NCI-H146 treated with DMSO at 0.1 percent for 48 hours (cell line): ENCODE results near the gene CDSN.

ENCODE experiments used
- DNase-seq: peaks from one replicate; lab custom pipeline; 2025; ENCODE audit not compliant: unreplicated experiment; lab: John Stamatoyannopoulos, UW

CDSN gene

GRCh38 chr6:31116661-31117385, 3.4 kb downstream of the CDSN start:
- DNase-seq = no peak

- no peak for DNase-seq
These were observed 4.2 kb downstream of the CDSN start for GRCh38 chr6:31115941-31116560.

DNA sequence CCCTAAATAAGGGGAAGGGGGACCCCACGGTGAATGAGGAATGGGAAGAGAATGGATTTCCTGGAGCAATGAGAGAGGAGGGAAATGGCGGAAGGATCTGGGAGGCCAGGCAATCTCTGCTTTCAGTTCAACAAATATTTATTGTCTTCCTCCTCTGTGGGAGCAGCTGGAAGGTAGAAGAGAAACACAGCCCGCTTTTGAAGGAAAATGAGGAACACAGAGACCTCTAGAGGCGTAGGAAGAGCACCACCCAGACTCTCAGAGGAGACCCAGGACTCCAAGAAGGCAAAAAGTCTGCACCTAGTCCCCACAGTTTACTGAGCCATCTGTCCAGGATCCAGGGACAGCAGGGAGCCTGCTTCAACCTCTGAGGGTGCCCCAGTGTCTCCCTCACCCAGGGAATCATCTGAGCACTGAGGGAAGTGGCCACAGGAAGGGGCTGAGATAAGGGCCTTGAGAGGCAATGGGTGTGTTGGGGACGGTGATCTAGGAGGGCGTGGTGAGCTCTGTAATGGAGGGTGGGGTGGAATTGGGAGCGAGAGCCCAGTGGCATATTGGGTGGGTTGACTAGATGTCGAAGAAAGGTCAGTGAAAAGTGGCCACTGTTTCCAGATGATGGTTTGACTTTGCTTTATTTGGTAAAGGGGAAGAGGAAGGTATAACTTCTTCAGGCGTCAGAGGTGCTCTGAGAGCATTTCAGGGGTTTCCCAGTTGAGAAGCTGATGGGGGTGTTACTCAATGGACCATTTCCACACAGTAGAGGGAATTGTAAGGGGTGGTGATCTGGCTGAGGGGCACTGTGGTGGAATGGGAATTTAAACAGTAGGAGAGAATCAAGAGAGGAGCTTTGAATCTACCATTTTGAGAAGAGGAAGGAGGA, 5.0 kb downstream of the CDSN start:
- no peak for DNase-seq

DNA sequence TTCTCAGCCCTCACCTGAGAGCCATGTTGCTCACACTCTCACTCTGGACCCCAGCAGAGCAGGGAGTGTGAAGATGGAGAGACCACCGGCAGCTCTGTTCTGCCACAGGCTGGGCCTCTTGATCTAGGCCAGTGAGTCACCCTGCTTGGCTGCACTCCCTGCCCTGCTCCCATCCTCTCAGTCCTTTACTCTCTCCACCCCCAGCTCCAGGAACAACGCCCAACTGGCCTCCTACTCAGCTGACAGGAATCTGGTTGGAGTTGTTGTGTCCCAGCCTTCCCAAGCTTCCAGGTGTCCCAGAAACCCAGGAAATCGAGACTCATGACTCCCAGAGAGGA, 5.7 kb downstream of the CDSN start, which contains the start of gene PSORS1C1:
PSORS1C1 (plus strand) TSS at position 260 of the 338 bp plus-strand sequence. CDS start 14,833 bp downstream, outside the sequence.
- no peak for DNase-seq

DNA sequence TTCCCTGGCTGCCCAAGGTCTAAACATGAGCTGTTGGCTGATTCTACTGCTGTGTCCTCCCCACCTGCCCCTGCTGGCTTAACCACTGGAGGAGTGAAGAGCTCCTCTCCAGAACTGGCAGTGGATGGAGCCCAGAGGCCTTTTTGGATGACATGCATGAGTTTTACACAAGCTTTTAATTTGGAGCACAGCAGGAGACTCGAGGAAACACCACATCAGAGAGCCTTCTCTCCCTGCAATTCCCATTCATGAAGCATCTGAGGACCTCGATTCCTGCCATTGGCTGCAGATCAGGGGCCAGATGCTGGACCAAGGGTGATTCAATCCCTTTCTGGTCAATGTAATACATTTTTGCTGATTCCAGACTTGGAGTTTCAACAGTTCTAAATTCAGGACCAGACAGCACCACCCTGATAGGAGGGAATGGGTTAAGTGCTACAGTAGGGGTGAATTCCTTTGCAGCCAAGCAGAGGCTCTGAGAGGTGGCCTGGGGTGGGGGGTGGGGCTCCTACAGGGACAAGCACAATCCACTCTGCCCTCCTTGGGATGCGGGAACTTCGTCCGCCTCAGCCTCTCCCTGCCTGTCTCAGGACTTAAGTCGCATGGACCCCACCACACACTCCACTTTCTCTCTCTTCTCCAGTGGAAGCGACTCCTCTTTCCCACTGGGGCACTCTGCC, 6.2 kb downstream of the CDSN start:
- DNase-seq = no peak

DNA sequence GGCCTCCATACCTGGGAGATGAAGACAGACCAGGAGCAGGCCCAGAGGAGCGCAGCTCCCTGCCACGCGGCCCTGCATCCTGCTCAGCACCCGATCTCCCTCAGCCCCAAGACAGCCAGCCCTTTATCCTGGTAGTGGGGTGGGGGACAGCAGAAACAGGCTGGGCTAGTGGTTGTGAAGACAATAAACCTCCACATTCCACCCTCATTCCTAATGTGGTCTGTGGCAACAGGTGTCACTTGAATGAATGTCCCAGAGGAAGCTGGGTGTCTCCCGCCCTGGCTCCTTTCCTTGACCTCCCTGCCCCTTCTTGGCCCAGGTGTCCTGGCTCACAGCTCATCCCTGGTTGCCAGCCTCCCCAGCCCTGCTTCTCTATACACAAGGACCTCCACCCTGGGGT, 7.8 kb downstream of the CDSN start, which contains the start of gene C6orf15:
C6orf15 (minus strand) TSS at position 98 of the 400 bp plus-strand sequence; CDS start at position 78, 20 bp downstream.
- DNase-seq = no peak

DNA sequence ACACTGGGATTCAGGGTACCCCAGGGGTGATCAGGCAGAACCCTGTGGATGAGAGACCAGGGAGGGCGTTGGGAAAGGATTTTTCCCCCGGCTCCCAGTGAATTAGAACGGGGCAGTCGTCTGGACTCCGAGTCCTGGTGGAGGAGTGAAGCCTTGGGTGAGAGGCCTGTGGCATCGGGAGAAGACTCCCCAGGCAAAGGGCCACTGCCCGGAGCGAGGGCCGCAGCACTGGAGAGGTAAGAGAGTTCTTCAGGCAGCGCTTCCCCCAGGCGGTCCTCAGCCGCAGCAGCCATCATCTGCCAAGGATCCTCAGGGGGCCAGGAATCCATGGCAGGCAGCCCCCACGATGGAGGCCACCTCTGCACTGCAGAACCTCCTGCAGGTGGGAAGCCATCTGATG, 8.5 kb downstream of the CDSN start:
- DNase-seq = no peak

DNA sequence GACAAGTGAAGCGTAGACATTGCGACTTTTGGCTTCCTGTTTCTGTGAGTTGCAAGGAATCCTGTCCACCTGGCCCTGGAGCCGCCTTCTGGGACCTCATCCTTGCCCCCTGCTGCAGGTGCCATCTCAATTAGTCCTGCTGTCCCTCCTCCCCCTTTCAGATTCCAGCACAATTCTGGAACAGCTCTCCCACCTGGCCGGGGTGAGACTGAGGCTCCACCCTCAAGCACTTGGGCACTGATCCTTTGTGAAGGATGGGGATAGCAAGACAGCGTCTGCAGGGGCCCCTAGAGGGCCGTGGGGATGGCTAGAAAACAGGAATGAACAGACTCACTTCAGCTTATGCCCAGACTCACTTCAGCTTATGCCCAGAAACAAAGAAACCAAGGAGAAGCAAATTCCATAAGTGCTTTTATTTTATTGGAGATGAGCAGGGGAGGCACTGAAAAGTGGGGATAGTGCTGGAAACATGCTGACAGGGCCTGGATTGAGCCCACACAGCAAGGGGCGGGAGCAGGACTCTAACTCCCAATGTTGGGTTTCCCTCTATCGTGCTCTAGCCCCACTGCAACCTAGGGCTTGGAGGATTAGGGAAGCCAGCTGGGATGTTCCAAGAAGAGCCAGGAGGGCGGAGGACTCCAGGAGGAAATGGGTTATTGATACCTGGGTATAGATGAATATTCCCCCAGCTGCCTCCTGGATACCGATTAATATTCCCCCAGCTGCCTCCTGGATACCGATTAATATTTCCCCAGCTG, 9.2 kb downstream of the CDSN start:
- DNase-seq = no peak

GRCh38 chr6:31107052-31107451, 13.2 kb downstream of the CDSN start:
- no peak for DNase-seq

DNA sequence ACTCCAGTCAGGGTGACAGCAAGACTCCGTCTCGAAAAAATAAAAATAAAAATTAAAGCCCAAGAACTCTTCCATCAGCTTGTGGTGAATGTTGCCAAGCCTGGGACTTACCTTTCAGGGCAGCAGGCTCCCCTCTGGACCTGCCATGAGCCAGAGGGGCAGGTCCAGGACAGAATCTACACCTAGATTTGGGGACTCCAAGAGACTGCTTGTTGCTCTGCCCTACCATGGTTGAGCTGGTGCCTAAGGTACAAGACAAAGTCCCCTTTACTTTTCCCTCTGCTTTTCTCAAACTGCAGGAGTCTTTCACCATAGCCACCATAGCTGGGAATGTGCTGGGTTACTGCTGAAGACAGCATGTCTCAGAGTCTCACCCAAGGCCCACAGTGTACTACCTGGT, 17.1 kb downstream of the CDSN start:
- DNase-seq = no peak

DNA sequence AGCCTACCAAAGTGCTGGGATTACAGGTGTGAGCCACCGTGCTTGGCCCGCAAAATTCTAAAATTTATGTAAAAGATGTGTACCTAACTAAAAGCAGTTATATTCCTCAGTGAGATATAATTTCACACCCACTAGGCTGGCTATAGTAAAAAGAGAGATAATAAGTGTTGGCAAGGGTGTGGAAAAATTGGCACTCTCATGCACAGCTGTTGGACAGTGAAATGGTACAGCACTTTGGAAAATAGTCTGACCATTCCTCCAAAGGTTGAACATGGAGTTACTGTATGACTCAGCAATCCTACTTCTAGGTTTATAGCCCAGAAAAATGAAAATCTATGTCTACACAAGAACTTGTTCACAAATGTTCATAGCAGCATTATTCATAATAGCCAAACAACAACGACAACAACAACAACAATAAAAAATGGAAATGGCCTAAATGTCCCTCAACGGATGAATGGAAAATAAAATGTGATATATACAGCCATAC, 21.8 kb downstream of the CDSN start:
- DNase-seq = no peak

DNA sequence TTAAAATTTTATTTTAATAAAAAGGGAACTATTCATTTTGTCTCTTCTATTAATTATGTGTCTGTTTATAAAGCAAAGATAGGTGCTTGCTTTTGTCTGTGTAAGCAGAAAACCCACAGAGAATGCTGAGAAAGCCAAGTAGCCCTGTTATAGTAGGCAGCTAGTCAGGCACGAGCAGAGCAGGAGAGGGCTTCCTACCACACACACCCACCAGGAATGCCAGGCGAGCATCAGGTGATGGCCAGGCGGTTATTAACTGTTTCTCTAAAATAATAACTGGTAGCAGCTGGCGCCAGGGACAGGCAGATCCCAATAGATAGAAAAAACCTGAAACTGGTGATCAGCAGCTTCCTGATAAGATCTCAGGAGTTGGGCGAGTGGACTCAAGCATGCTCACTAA, 23.6 kb downstream of the CDSN start:
- DNase-seq = no peak

GRCh38 chr6:31096215-31096614, 24.0 kb downstream of the CDSN start:
- DNase-seq = no peak

DNA sequence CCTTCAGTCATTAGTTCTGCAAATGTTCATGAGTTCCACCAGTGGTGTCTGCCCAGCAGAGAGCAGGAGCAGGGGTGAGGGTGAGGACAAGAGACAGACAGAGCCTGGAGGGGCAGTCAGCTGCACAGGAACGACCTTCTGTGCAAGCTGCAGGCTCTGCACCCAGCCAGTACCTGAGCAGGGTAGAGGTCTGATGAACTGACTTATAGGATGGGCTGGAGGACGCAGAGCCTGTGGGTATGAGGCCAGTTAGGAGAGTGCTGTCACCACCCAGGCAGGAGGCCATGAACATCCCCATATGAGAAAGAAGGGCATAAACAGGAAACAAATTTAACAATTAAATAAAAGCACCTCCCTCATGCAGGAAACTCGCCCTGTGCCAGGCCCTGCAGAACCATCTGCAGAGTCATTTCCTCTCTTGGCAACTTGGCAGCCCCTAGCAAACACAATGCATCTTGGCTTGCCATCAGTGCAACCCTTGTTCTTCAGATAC, 25.8 kb downstream of the CDSN start:
- DNase-seq = no peak

DNA sequence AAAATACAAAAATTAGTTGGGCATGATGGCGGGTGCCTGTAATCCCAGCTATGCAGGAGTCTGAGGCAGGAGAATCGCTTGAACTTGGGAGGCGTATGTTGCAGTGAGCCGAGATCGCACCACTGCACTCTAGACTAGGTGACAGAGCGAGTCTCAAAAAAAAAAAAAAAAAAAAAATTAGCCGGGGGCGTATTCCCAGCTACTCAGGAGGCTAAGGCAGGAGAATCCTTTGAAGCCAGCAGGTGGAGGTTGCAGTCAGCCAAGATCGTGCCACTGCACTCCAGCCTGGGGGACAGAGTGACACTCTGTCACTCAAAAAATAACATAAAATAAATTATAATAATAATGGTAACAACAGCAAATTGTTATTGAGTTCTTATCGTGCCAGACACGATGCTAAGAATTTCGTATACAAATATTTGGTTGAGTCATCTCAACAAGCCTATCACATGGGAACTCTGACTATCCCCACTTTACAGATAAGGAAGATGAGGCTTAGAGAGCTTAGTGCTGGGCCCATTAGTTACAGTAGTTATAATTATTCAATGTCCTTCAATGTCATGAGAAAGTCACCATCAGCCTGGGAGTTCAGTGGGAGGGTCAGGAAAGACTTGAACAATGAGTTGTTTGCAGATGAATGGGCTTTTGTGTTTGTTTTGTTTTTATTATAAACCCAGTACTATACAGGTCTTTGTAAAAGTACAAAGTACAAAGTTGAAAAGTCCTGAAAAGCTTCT, 27.3 kb downstream of the CDSN start:
- DNase-seq = no peak

DNA sequence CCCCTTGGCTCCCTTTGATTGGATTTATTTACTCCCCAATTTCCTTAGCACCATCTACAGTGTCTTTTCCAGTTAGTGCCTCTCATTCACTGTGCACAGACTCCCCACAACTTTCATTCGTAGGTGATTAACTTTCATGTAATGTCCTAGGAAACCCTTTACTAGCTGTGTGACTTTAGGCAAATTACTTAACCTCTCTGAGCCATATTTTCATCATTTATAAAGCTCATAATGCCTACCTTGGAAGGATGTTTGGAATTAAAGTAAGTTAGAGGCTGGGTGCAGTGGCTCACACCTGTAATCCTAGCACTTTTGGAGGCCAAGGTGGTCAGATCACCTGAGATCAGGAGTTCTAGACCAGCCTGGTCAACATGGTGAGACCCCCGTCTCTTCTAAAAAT, 28.0 kb downstream of the CDSN start:
- no peak for DNase-seq

DNA sequence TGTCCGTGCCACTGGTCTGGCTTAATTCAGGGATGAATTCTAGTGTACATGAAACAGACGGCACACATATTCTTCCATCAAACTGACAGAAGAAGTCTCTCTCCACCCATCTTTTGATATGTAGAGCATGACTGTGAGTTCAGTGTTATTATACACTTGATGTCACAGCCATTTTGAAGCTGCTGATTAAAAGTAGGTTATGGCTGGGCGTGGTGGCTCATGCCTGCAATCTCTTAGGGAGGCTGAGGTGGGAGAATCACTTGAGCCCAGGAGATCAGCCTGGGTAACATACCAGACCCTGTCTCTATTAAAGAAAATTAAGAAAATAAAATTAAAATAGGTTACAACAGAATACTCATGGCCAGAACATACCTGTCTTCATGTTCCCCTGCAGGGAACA, 28.6 kb downstream of the CDSN start:
- DNase-seq = no peak

- DNase-seq = no peak
These were observed 29.3 kb downstream of the CDSN start for GRCh38 chr6:31090973-31091364.

DNA sequence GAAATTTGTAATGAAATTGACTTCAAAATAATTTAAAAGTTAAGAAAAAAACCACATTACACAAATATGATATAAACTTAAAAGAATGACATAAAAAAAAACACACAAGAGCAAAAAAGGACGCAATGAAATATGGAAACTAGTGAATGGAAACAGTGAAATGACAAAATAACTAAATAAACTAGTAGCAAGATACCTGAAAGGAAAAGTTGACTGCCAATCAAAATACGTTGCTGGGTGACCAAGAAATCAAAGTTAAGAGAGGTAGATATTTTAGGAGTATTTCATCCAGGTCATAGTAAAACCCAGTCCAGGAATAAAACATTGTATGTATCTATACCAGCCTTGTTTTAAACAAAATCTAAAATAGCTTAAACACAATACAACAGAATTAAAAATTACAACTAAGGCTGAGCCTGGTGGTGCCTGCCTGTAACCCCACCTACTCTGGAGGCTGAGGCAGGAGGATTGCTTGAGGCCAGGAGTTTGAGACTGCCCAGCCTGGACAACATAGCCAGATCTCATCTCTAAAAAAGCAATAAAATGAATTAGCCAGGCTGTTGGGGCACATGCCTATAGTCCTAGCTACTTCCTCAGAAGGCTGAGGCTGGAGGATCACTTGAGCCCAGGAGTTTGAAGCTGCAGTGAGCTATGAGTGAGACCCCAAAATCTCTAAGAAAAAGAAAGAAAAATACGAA, 29.8 kb downstream of the CDSN start:
- no peak for DNase-seq
